Neural progenitor cell (in vitro differentiated cells): ENCODE data around the gene BEND7.

Experiments
- CTCF ChIP-seq: fragments of 200-600 bp; sonication (generic); IDR thresholded peaks from 2 replicates; pipeline ENCODE4 v1.5.1; 2017; ENCODE audit warnings: antibody characterized with exemption, mild to moderate bottlenecking
- EZH2phosphoT487 ChIP-seq: fragments of 200-600 bp; sonication (generic); IDR thresholded peaks from 2 replicates; pipeline ENCODE4 v1.6.1; 2017; ENCODE audit warnings: antibody characterized with exemption

- no peak for TF ChIP-seq EZH2phosphoT487
- no peak for TF ChIP-seq CTCF
Measured at GRCh38 chr10:13399752-13400151, 129.1 kb downstream of the BEND7 start.
